T-helper 17 cell (primary cell): ENCODE measurements around the gene ZPLD1. TPM values are rescaled to one million over a fixed set of nuclear protein-coding genes. Genes with fewer than 3 reads are reported as not detected.

Source experiments
- ATAC-seq: fragments of 150-1000 bp; cut with Tn5 transposase; 2 replicates; pipeline ENCODE4 v1.10.0; 2021; ENCODE audit warnings: mild to moderate bottlenecking, moderate library complexity
- DNase-seq, 3 donors: peaks; one replicate each; pipeline versions ENCODE4 v3.0.0 to v3.0.0-alpha.2; 2020 to 2021
- H3K9me3 ChIP-seq: one replicate; pipeline ENCODE4 v1.7.0; 2013; ENCODE audit warnings: low read length, mild to moderate bottlenecking; ENCODE audit not compliant: control insufficient read depth, poor library complexity, severe bottlenecking
- H3K27ac Mint-ChIP-seq: one replicate; pipeline ENCODE4 v1.8.0; 2022; ENCODE audit warnings: mild to moderate bottlenecking, moderate library complexity, mixed read lengths
- H3K27me3 Mint-ChIP-seq: one replicate; pipeline ENCODE4 v1.8.0; 2022; ENCODE audit warnings: mixed read lengths
- H3K36me3 Mint-ChIP-seq: one replicate; pipeline ENCODE4 v1.8.0; 2022; ENCODE audit warnings: low read depth, mixed read lengths
- H3K4me1 Mint-ChIP-seq: one replicate; pipeline ENCODE4 v1.8.0; 2022; ENCODE audit warnings: mild to moderate bottlenecking, mixed read lengths
- H3K4me3 Mint-ChIP-seq: one replicate; pipeline ENCODE4 v1.8.0; 2022; ENCODE audit warnings: mild to moderate bottlenecking, moderate library complexity, mixed read lengths
- total RNA-seq, 4 donors: library from RNA in 2 of 4; stranded (reverse) in 2 of 4; gene quantifications; one replicate each; pipeline ENCODE4 v1.2.3 and lab custom pipeline; 2022 to 2026

Gene ZPLD1
- total RNA-seq, 2 donors from 2014 or later, result not detected

- Mint-ChIP-seq H3K27ac (no peak overlapping the region), H3K36me3 (no peaks in the 10 kb centered on the region), H3K4me1 (no peaks in the 10 kb centered on the region), H3K27me3 (peaks cover 8% of the 10 kb centered on the region), H3K4me3 (no peak overlapping the region)
- ATAC-seq, result no peak
- H3K9me3 ChIP-seq, result no peaks in the 10 kb centered on the region
- DNase-seq, result no peak
These were observed 9.3 kb downstream of the ZPLD1 start for GRCh38 chr3:102444101-102444500.

GRCh38 chr3:102447272-102447671 lies 12.5 kb downstream of the ZPLD1 start:
- Mint-ChIP-seq H3K4me3 (no peak overlapping the region), H3K36me3 (no peaks in the 10 kb centered on the region), H3K27ac (no peak overlapping the region), H3K4me1 (no peaks in the 10 kb centered on the region), H3K27me3 (peaks cover 13% of the 10 kb centered on the region)
- ATAC-seq (no peak), DNase-seq (no peak)
- H3K9me3 ChIP-seq, result no peaks in the 10 kb centered on the region

DNA sequence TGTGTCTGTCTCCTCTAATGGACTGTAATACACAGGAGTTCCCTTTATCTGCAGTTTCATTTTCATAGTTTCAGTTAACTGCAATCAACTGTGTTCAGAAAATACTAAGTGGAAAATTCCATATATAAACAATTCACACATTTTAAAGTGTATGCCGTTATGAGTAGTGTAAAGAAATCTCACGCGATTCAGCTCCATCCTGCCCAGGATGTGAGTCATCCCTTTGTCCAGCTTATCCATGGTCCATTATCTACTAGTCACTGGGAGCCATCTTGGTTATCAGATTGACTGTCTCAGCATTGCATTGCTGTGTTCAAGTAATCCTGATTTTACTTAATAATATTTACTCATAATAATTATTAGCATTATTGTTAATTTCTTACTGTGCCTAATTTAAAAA lies 14.5 kb downstream of the ZPLD1 start:
- H3K36me3 Mint-ChIP-seq, result no peaks in the 10 kb centered on the region
- H3K27me3 Mint-ChIP-seq, result peaks cover 13% of the 10 kb centered on the region
- H3K27ac Mint-ChIP-seq, result no peak overlapping the region
- no peak for ATAC-seq
- no peaks in the 10 kb centered on the region for H3K4me1 Mint-ChIP-seq
- DNase-seq, result no peak
- H3K9me3 ChIP-seq, result no peaks in the 10 kb centered on the region
- no peak overlapping the region for H3K4me3 Mint-ChIP-seq

DNA sequence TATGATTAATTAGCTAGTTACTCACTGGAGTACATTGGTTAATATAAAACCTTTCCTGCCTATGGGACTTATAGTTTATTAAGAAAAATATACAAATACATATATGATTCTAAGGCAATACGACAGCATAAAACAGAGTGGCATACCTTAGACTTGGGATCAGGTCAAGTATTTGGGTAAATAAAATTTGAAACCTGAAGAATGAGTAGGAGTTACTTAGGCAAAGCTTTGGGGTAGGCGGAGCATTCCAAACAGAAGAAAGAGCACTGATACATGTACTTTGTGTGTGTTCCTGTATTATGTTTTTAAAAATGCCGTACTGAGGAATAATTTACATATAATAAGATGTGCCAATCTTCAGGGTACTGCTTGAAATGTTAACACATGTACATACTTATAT lies 15.1 kb downstream of the ZPLD1 start:
- H3K9me3 ChIP-seq, result no peaks in the 10 kb centered on the region
- Mint-ChIP-seq H3K27me3 (peaks cover 11% of the 10 kb centered on the region), H3K4me3 (no peak overlapping the region), H3K27ac (no peak overlapping the region), H3K36me3 (no peaks in the 10 kb centered on the region), H3K4me1 (no peaks in the 10 kb centered on the region)
- DNase-seq (no peak), ATAC-seq (no peak)

DNA sequence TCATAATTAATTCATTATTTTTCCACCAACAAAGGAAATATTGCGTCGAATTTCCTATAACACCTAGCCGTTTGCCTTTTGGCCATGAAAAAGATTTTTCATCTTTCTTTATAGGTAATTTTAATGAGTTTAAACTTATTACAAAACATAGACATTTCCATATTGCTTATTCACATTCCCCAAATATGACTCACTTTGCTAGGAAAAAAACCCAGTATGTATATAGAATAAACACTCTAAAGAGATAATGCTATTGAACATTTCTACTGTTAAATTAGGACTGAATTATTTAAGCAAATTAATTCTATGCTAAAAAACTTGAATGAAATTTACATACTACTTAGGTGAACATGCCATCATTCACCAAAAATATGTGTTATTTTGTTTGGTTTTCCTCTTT lies 16.2 kb downstream of the ZPLD1 start:
- Mint-ChIP-seq H3K4me3 (no peak overlapping the region), H3K27me3 (peaks cover 12% of the 10 kb centered on the region), H3K4me1 (no peaks in the 10 kb centered on the region), H3K27ac (no peak overlapping the region), H3K36me3 (no peaks in the 10 kb centered on the region)
- no peak for DNase-seq
- ATAC-seq, result no peak
- H3K9me3 ChIP-seq, result no peaks in the 10 kb centered on the region

DNA sequence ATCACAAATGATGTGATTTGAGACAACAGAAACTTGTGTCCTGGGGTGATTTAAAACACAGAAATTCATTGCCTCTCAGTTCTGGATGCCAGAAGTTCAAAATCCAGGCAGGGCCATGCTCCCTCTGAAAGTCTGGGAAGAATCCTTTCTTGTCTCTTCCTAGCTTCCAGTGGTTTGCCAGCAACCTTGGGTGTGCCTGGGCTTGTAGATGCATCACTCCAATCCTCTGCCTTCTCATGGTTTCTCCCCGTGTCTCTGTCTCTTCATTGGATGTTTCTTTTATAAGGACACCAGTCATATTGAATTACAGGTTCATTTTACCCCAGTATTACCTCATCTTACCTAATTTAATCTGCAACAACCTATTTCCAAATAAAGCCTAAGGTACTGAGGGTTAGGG lies 16.7 kb downstream of the ZPLD1 start:
- H3K27ac Mint-ChIP-seq, result no peak overlapping the region
- no peak for DNase-seq
- H3K36me3 Mint-ChIP-seq, result no peaks in the 10 kb centered on the region
- H3K4me3 Mint-ChIP-seq, result no peak overlapping the region
- no peak for ATAC-seq
- peaks cover 12% of the 10 kb centered on the region for H3K27me3 Mint-ChIP-seq
- H3K9me3 ChIP-seq, result no peaks in the 10 kb centered on the region
- no peaks in the 10 kb centered on the region for H3K4me1 Mint-ChIP-seq

DNA sequence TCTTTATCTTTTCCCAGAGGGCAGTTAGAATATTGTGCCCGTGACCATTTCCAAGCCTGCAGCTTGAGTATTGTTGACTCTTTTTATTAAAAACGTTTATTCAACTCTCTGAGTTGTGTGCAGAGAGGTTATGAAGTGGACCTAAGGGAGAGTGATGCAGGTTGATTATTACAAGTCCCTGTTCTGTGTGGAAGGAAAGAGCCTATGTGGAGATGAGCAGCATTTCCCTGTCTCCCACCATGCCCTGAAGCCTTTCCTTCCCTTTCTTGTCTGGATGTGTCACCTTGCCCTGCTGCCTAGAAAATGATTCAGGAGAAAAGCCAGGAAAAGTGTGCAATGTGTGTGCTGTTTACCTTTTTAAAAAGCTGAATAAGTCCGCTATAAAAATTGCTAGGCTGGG lies 19.4 kb downstream of the ZPLD1 start:
- H3K9me3 ChIP-seq, result no peaks in the 10 kb centered on the region
- no peak for ATAC-seq
- Mint-ChIP-seq H3K27ac (no peak overlapping the region), H3K27me3 (peaks cover 12% of the 10 kb centered on the region), H3K36me3 (no peaks in the 10 kb centered on the region), H3K4me1 (no peaks in the 10 kb centered on the region), H3K4me3 (no peak overlapping the region)
- DNase-seq, result no peak

DNA sequence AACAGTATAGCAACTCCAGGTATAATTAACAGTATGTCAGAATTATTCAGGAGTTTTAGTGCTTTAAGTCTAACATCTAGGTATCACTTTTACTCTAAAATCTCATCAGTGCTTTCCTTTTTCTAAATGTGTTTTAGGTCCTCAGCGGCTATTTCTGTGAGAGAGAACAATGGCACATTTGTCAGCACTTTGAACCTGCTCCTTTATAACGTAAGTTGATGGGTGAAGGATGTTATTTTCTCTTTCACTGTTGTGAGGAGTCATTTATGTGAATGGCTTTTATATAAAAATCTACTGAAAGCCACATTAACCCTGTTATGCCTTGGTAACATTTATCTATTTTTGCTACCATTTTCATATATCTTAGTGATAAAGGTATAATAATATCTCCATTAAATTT lies 22.8 kb downstream of the ZPLD1 start:
- Mint-ChIP-seq H3K27me3 (peaks cover 12% of the 10 kb centered on the region), H3K27ac (no peak overlapping the region), H3K4me3 (no peak overlapping the region), H3K4me1 (no peaks in the 10 kb centered on the region), H3K36me3 (no peaks in the 10 kb centered on the region)
- DNase-seq, result no peak
- ATAC-seq, result no peak
- H3K9me3 ChIP-seq, result no peaks in the 10 kb centered on the region

GRCh38 chr3:102460579-102460978 lies 25.8 kb downstream of the ZPLD1 start:
- H3K27me3 Mint-ChIP-seq, result peaks cover 20% of the 10 kb centered on the region
- H3K4me1 Mint-ChIP-seq, result no peaks in the 10 kb centered on the region
- DNase-seq (no peak), ATAC-seq (no peak)
- no peaks in the 10 kb centered on the region for H3K9me3 ChIP-seq
- peaks cover under 1% of the 10 kb centered on the region for H3K36me3 Mint-ChIP-seq
- H3K27ac Mint-ChIP-seq, result no peak overlapping the region
- no peak overlapping the region for H3K4me3 Mint-ChIP-seq

DNA sequence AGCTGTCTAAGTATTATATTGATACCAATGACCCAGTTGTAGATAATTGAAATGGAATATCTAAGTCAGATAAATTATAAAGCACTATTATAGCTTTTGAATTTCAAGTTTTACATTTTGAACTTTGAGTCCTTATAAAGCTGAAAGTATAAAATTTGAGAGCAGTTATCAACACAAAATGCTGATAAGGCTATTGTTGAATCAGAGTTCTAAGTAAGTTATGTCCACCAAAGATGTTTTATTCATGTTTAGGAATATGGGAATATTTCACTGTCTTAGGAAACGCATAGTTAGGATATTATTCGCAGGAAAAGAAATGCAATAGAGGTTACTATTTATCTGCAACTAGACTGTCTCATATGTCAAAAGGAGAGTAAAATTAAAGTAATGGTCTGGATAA lies 29.4 kb downstream of the ZPLD1 start:
- Mint-ChIP-seq H3K27me3 (peaks cover 46% of the 10 kb centered on the region), H3K4me3 (no peak overlapping the region), H3K4me1 (peaks cover 3% of the 10 kb centered on the region), H3K27ac (no peak overlapping the region), H3K36me3 (peaks cover 4% of the 10 kb centered on the region)
- no peak for DNase-seq
- no peak for ATAC-seq
- H3K9me3 ChIP-seq, result no peaks in the 10 kb centered on the region

DNA sequence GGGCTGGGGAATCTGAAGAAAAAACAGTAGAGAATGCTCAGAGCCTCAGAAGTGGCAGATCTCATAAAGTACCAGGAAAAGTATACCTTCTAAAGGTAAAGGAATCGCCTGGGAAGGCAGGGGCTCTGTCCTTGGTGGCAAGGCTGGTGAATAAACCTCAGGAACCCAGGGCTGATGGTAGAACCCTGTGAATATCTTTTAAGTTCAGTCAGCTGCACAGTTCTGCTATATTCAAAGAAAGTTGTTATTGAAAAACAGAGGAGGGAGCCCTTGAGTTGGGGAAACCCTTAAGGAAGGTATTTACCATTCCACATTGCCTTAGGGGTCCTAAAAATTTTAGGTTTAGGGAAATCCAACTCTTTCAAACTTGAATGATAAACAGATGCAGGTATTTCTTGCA lies 31.2 kb downstream of the ZPLD1 start:
- H3K4me3 Mint-ChIP-seq, result no peak overlapping the region
- no peak overlapping the region for H3K27ac Mint-ChIP-seq
- peaks cover 46% of the 10 kb centered on the region for H3K27me3 Mint-ChIP-seq
- no peaks in the 10 kb centered on the region for H3K9me3 ChIP-seq
- ATAC-seq (no peak), DNase-seq (no peak)
- peaks cover 4% of the 10 kb centered on the region for H3K36me3 Mint-ChIP-seq
- peaks cover 3% of the 10 kb centered on the region for H3K4me1 Mint-ChIP-seq

DNA sequence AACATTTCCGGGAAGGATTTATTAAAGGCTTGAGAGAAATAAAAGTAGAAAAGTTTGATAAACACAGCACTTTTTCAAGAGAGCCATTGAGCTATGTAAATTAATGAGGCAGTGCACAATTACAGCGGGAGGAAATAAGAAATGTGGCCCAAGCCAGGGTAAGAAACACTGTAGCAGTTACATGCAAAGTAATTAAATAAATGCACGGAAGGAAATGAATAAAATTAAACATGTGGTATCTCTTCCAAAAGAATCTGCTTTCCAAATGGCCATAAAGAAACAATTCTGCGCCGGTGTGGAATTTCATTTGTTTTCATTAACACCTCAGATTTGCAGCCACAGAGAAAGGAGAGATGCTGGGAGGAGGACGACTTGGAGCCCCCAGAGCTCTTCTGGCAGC lies 35.3 kb downstream of the ZPLD1 start:
- H3K27me3 Mint-ChIP-seq, result peaks cover 32% of the 10 kb centered on the region
- H3K4me1 Mint-ChIP-seq, result peaks cover 3% of the 10 kb centered on the region
- no peaks in the 10 kb centered on the region for H3K9me3 ChIP-seq
- no peak overlapping the region for H3K27ac Mint-ChIP-seq
- ATAC-seq (no peak), DNase-seq (no peak)
- H3K36me3 Mint-ChIP-seq, result peaks cover 4% of the 10 kb centered on the region
- H3K4me3 Mint-ChIP-seq, result no peak overlapping the region

GRCh38 chr3:102471001-102471400 lies 36.2 kb downstream of the ZPLD1 start:
- no peak for ATAC-seq
- no peak overlapping the region for H3K27ac Mint-ChIP-seq

GRCh38 chr3:102471491-102471890 lies 36.7 kb downstream of the ZPLD1 start:
- no peaks in the 10 kb centered on the region for H3K9me3 ChIP-seq
- Mint-ChIP-seq H3K4me3 (no peak overlapping the region), H3K27ac (no peak overlapping the region), H3K36me3 (peaks cover under 1% of the 10 kb centered on the region), H3K4me1 (peaks cover 3% of the 10 kb centered on the region), H3K27me3 (peaks cover 23% of the 10 kb centered on the region)
- ATAC-seq (no peak), DNase-seq (no peak)

More at GRCh38 chr3:102471001-102471400, 36.2 kb downstream of the ZPLD1 start:
- H3K27me3 Mint-ChIP-seq, result peaks cover 25% of the 10 kb centered on the region
- H3K4me3 Mint-ChIP-seq, result no peak overlapping the region
- peaks cover 3% of the 10 kb centered on the region for H3K4me1 Mint-ChIP-seq
- no peak for DNase-seq
- H3K36me3 Mint-ChIP-seq, result peaks cover 2% of the 10 kb centered on the region
- H3K9me3 ChIP-seq, result no peaks in the 10 kb centered on the region

DNA sequence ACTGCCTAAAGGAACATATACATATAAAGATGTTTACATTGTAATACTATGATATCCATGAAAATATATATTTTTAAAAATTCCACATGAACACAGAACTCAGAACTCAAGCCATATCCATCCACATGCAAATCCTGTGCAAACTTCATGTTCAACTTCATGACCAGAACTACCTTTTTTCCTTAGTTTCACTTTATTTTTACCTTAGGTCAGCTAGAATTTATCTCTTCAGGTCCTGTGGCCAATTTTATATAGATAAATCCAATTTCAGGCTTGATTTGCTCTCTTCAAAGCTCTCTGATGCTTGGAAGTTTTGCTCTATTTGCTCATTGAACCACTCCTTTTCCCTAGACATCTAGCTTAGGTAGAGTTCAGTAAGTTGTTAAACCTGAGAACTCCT lies 38.8 kb downstream of the ZPLD1 start:
- Mint-ChIP-seq H3K4me1 (no peaks in the 10 kb centered on the region), H3K27ac (no peak overlapping the region), H3K27me3 (peaks cover 20% of the 10 kb centered on the region), H3K4me3 (no peak overlapping the region), H3K36me3 (no peaks in the 10 kb centered on the region)
- no peaks in the 10 kb centered on the region for H3K9me3 ChIP-seq
- DNase-seq, result no peak
- ATAC-seq, result no peak
